ENCODE measurements around the gene APBB2. TPM values are rescaled to one million over a fixed set of nuclear protein-coding genes. Genes with fewer than 3 reads are reported as not detected.

The APBB2 gene
- total RNA-seq, 2 donors from 2014 or later, result 34.8 to 42.8 TPM

DNA sequence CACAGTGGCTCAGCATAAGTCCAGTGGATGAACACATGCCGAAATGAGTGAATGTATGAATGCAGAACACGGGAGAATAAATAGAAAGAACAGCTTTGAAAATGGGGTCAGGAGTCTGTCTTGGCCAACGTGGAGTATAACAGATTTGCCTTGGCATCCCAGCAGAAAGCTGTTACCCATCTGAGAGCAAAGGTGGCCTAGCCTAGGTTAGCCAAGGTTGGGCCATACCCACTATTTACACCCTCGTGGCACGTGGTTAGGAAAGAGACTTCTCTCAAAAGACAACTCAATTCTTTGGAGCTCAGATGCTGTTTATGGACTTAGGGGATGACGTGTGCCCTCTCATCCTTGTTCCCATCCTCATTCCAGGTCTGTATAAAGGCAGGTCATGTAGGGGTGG lies 337.3 kb downstream of the APBB2 start:
- intact Hi-C loops (cut with DNase I), result no loop called here
- no peak overlapping the region for H3K27ac ChIP-seq
- peaks cover 24% of the 10 kb centered on the region for H3K4me1 ChIP-seq
- H3K4me3 ChIP-seq, result no peak overlapping the region
- 84 to 91% methylated on average over 6 of the region's 6 CpGs for WGBS, 2 donors
- DNase-seq (no peak), ATAC-seq (no peak)
- TF ChIP-seq, protein P1, sequence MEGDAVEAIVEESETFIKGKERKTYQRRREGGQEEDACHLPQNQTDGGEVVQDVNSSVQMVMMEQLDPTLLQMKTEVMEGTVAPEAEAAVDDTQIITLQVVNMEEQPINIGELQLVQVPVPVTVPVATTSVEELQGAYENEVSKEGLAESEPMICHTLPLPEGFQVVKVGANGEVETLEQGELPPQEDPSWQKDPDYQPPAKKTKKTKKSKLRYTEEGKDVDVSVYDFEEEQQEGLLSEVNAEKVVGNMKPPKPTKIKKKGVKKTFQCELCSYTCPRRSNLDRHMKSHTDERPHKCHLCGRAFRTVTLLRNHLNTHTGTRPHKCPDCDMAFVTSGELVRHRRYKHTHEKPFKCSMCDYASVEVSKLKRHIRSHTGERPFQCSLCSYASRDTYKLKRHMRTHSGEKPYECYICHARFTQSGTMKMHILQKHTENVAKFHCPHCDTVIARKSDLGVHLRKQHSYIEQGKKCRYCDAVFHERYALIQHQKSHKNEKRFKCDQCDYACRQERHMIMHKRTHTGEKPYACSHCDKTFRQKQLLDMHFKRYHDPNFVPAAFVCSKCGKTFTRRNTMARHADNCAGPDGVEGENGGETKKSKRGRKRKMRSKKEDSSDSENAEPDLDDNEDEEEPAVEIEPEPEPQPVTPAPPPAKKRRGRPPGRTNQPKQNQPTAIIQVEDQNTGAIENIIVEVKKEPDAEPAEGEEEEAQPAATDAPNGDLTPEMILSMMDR (IDR thresholded peaks at IDR 0.05), result no peak
- no peak for TF ChIP-seq POLR2A (IDR thresholded peaks at IDR 0.05)
- no peaks in the 10 kb centered on the region for H3K36me3 ChIP-seq (replicated peaks in 1 of 2; ENCODE audit: insufficient read depth in 1 of 2, low read depth in 2 of 2)
- no peaks in the 10 kb centered on the region for H3K27me3 ChIP-seq
- no peaks in the 10 kb centered on the region for H3K9me3 ChIP-seq

- ATAC-seq, result peak; percentile 71
- 19 to 24% methylated on average over 1 of the region's 1 CpG for WGBS, 2 donors
These were observed 338.7 kb downstream of the APBB2 start for GRCh38 chr4:40875507-40876150.

DNA sequence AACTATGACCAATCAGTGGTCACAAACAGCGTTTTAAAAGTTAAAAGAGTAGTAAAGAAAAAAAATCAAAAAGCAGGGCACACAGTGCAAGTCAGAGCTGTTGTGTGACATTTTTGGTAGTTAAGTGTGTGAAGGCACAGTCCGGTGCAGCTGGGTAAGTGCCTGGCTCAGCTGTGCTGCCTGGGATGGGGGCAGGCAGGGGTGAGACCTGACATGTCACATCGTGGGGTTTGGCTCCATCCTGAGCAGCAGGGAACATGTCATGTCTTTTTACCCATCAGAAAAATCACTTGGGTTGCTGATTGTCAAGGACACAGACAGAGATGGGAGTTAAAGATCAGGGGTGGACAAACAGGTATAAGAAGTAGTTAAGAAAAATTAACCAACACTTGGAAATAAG lies 339.4 kb downstream of the APBB2 start:
- WGBS, 2 donors, result 39 to 40% methylated on average over 3 of the region's 3 CpGs
- Histone ChIP-seq H3K9me3 (no peaks in the 10 kb centered on the region), H3K27ac (peak overlapping the region in 3 of 4 donors; percentile 2 to 41 (median 22)), H3K4me1 (peaks cover 24% of the 10 kb centered on the region), H3K27me3 (no peaks in the 10 kb centered on the region), H3K4me3 (no peak overlapping the region), H3K36me3 (replicated peaks in 1 of 2; ENCODE audit: insufficient read depth in 1 of 2, low read depth in 2 of 2) (no peaks in the 10 kb centered on the region)
- TF ChIP-seq, protein P1 (IDR thresholded peaks at IDR 0.05), result no peak
- no peak for TF ChIP-seq POLR2A (IDR thresholded peaks at IDR 0.05)
- no peak for ATAC-seq
- no peak for DNase-seq
- intact Hi-C loops (cut with DNase I), result no loop called here

More at GRCh38 chr4:40875507-40876150, 338.7 kb downstream of the APBB2 start:
- H3K36me3 ChIP-seq (replicated peaks in 1 of 2; ENCODE audit: insufficient read depth in 1 of 2, low read depth in 2 of 2), result no peaks in the 10 kb centered on the region
- H3K4me1 ChIP-seq, result peaks cover 24% of the 10 kb centered on the region
- no peaks in the 10 kb centered on the region for H3K27me3 ChIP-seq
- TF ChIP-seq POLR2A (IDR thresholded peaks at IDR 0.05), result no peak
- TF ChIP-seq, protein P1 (IDR thresholded peaks at IDR 0.05), result no peak
- H3K4me3 ChIP-seq, result no peak overlapping the region
- no peaks in the 10 kb centered on the region for H3K9me3 ChIP-seq
- intact Hi-C loops (cut with DNase I), result no loop called here
- peak overlapping the region in 3 of 4 donors; percentile 2 to 60 (median 41) for H3K27ac ChIP-seq
- no peak for DNase-seq

GRCh38 chr4:40874331-40874730 lies 340.0 kb downstream of the APBB2 start:
- TF ChIP-seq, protein P1 (IDR thresholded peaks at IDR 0.05), result no peak
- TF ChIP-seq POLR2A (IDR thresholded peaks at IDR 0.05), result no peak
- H3K27ac ChIP-seq, result peak overlapping the region in 2 of 4 donors; percentile 22 to 41
- H3K4me3 ChIP-seq, result no peak overlapping the region
- no peak for DNase-seq
- no peaks in the 10 kb centered on the region for H3K9me3 ChIP-seq
- intact Hi-C loops (cut with DNase I), result no loop called here
- no peak for ATAC-seq
- 80 to 95% methylated on average over 7 of the region's 7 CpGs for WGBS, 2 donors
- no peaks in the 10 kb centered on the region for H3K36me3 ChIP-seq (replicated peaks in 1 of 2; ENCODE audit: insufficient read depth in 1 of 2, low read depth in 2 of 2)
- H3K27me3 ChIP-seq, result no peaks in the 10 kb centered on the region
- H3K4me1 ChIP-seq, result peaks cover 24% of the 10 kb centered on the region

GRCh38 chr4:40871695-40872250 lies 342.6 kb downstream of the APBB2 start:
- Histone ChIP-seq H3K27me3 (no peaks in the 10 kb centered on the region), H3K4me3 (no peak overlapping the region), H3K9me3 (no peaks in the 10 kb centered on the region), H3K27ac (no peak overlapping the region), H3K36me3 (replicated peaks in 1 of 2; ENCODE audit: insufficient read depth in 1 of 2, low read depth in 2 of 2) (no peaks in the 10 kb centered on the region), H3K4me1 (peaks cover 24% of the 10 kb centered on the region)
- TF ChIP-seq, protein P1 (IDR thresholded peaks at IDR 0.05), result no peak
- TF ChIP-seq POLR2A (IDR thresholded peaks at IDR 0.05), result no peak
- ATAC-seq, result no peak
- DNase-seq, result no peak
- intact Hi-C loops (cut with DNase I), result no loop called here
- WGBS, 2 donors, result 95 to 96% methylated on average over 7 of the region's 7 CpGs
